ENCODE data around the gene SPATS2L.

The SPATS2L gene

DNA sequence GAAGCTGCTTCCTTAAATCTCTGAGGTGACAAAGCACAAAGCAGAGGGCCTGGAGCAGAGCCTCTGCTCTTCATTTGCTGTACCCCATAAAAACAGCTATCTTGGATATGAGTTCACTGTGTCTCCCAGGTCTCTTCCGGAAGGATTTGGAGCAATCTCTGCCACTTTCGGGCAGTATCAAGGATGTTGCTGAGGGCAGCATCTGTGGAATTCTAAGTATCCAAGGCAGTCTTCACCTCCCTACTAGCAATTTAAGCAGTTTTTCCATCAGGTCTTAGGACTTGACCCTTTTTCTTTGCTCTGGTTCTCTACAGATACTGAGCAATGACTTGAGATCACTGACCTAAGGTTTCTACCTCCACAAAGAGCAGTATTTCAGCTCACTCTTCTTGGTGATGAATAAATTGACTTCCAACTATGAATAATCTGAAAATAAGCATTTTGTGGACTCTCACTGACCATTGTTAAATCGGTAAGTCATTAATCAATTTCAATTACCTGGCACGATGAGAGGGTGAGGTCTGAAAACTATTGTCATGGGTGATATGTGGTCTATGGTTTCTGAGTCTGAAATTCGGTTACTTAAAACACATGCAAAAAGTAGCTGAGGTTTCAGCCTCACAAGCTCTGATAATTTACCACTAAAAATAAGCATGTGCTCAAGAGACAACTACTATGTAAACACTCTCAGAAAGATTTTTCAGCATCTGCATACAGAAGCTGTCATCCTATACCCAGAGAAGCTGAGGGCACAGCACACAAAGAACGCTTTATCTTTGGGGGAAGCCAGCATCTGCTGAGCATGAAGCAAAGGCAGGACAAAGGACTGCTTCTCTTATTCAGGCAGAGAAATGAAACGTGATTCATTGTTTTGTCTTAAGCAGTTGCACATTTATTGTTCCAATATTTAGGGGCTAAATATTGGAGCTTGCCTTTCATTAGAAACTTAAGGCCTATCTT, 32.1 kb upstream of the SPATS2L start:
- TF ChIP-seq MYC (IDR thresholded peaks at IDR 0.05; ENCODE audit: low read depth, low read length) (no peak), POLR2A (IDR thresholded peaks at IDR 0.05; ENCODE audit: extremely low read depth, insufficient read length) (no peak)
- TF ChIP-seq, protein P1, sequence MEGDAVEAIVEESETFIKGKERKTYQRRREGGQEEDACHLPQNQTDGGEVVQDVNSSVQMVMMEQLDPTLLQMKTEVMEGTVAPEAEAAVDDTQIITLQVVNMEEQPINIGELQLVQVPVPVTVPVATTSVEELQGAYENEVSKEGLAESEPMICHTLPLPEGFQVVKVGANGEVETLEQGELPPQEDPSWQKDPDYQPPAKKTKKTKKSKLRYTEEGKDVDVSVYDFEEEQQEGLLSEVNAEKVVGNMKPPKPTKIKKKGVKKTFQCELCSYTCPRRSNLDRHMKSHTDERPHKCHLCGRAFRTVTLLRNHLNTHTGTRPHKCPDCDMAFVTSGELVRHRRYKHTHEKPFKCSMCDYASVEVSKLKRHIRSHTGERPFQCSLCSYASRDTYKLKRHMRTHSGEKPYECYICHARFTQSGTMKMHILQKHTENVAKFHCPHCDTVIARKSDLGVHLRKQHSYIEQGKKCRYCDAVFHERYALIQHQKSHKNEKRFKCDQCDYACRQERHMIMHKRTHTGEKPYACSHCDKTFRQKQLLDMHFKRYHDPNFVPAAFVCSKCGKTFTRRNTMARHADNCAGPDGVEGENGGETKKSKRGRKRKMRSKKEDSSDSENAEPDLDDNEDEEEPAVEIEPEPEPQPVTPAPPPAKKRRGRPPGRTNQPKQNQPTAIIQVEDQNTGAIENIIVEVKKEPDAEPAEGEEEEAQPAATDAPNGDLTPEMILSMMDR (IDR thresholded peaks at IDR 0.05; ENCODE audit: low read depth, low read length) = no peak
- TF ChIP-seq, protein P2, sequence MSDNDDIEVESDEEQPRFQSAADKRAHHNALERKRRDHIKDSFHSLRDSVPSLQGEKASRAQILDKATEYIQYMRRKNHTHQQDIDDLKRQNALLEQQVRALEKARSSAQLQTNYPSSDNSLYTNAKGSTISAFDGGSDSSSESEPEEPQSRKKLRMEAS (IDR thresholded peaks at IDR 0.05; ENCODE audit: low read depth, low read length) = no peak
- no peak for DNase-seq (ENCODE audit: low read depth)
- no peak overlapping the region for H3K4me3 ChIP-seq (ENCODE audit: low read depth, low read length)

GRCh38 chr2:200275295-200276013, 31.0 kb upstream of the SPATS2L start:
- DNase-seq (ENCODE audit: low read depth) = no peak
- H3K4me3 ChIP-seq (ENCODE audit: low read depth, low read length) = no peak overlapping the region
- TF ChIP-seq, protein P1 (IDR thresholded peaks at IDR 0.05; ENCODE audit: low read depth, low read length) = no peak
- TF ChIP-seq POLR2A (IDR thresholded peaks at IDR 0.05; ENCODE audit: extremely low read depth, insufficient read length) (no peak), MYC (IDR thresholded peaks at IDR 0.05; ENCODE audit: low read depth, low read length) (no peak)
- TF ChIP-seq, protein P2 (IDR thresholded peaks at IDR 0.05; ENCODE audit: low read depth, low read length) = no peak

- TF ChIP-seq MYC (IDR thresholded peaks at IDR 0.05; ENCODE audit: low read depth, low read length) (no peak), POLR2A (IDR thresholded peaks at IDR 0.05; ENCODE audit: extremely low read depth, insufficient read length) (no peak)
- TF ChIP-seq, protein P2 (IDR thresholded peaks at IDR 0.05; ENCODE audit: low read depth, low read length) = no peak
- TF ChIP-seq, protein P1 (IDR thresholded peaks at IDR 0.05; ENCODE audit: low read depth, low read length) = no peak
- H3K4me3 ChIP-seq (ENCODE audit: low read depth, low read length) = no peak overlapping the region
- DNase-seq (ENCODE audit: low read depth) = no peak
Measured at GRCh38 chr2:200276472-200276871, 30.0 kb upstream of the SPATS2L start.

DNA sequence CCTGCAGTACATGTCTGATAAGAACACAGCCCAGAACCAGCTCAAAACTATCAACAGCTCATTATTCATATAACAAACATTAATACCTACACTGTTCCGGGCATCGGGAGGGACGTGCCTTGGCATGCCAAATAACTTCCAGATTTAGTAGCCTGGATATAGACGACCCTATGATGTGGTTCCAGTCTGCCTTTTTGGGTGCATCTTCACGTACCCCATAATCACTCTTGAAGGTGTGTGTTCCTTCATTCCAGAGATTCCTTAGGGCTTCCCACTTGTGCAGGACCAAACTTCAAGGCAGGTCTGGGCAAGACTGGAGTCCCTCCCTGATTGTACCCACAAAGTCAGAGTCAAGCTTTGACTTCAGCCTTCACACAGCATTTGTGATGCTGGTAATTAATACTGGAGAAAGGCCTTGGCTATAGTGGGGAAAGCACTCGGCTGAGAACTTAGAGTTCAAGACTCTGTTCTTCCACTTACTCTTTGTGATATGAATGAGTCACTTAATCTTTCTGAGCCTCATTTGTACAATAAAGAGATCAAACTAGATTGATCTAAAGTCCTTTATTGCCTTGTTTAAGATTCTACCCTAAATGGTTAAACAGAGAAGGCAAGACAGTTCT, 27.7 kb upstream of the SPATS2L start:
- no peak for DNase-seq (ENCODE audit: low read depth)
- no peak overlapping the region for H3K4me3 ChIP-seq (ENCODE audit: low read depth, low read length)
- TF ChIP-seq, protein P2 (IDR thresholded peaks at IDR 0.05; ENCODE audit: low read depth, low read length) = no peak
- no peak for TF ChIP-seq POLR2A (IDR thresholded peaks at IDR 0.05; ENCODE audit: extremely low read depth, insufficient read length)
- no peak for TF ChIP-seq MYC (IDR thresholded peaks at IDR 0.05; ENCODE audit: low read depth, low read length)
- TF ChIP-seq, protein P1 (IDR thresholded peaks at IDR 0.05; ENCODE audit: low read depth, low read length) = no peak

- TF ChIP-seq, protein P2 (IDR thresholded peaks at IDR 0.05; ENCODE audit: low read depth, low read length) = no peak
- no peak for TF ChIP-seq POLR2A (IDR thresholded peaks at IDR 0.05; ENCODE audit: extremely low read depth, insufficient read length)
- TF ChIP-seq MYC (IDR thresholded peaks at IDR 0.05; ENCODE audit: low read depth, low read length) = no peak
- TF ChIP-seq, protein P1 (IDR thresholded peaks at IDR 0.05; ENCODE audit: low read depth, low read length) = no peak
- no peak overlapping the region for H3K4me3 ChIP-seq (ENCODE audit: low read depth, low read length)
- no peak for DNase-seq (ENCODE audit: low read depth)
Measured at GRCh38 chr2:200279857-200280256, 26.6 kb upstream of the SPATS2L start.
